HCT116 (cell line): Measurements from ENCODE around the gene TMEM74B. TPM values are rescaled to one million over a fixed set of nuclear protein-coding genes. Genes with fewer than 3 reads are reported as not detected.

Experiments used
- ATAC-seq: fragments of 200-7000 bp; cut with Tn5 transposase; 2 replicates; pipeline ENCODE4 v1.9.1; 2020; ENCODE audit warnings: mild to moderate bottlenecking, moderate library complexity
- BruUV-seq: library from RNA; stranded (reverse); fragments of 400-500 nt; replicated peaks from 2 replicates; lab custom pipeline; 2021; lab: Mats Ljungman, UMichigan
- CTCF ChIA-PET: fragments of 300-600 bp; sonication (Branson Sonifier 250); formaldehyde crosslinking; loops from one replicate; lab custom pipeline; 2021; ENCODE audit warnings: antibody characterized with exemption; lab: Charles Lee
- POLR2A ChIA-PET: fragments of 300-600, 350-600 bp; sonication (Branson Sonifier 250); formaldehyde crosslinking; loops from one replicate; lab custom pipeline; 2021; ENCODE audit warnings: antibody characterized with exemption; lab: Charles Lee
- RAD21 ChIA-PET, 2 experiments: fragments of 300-600 bp; sonication (Branson Sonifier 250); formaldehyde crosslinking; loops; one replicate each; lab custom pipeline; 2023; ENCODE audit warnings: low total read pairs in 2 of 2; ENCODE audit not compliant: uncharacterized antibody in 2 of 2, unreplicated experiment in 2 of 2, low non-redundant PET in 1 of 2; lab: Charles Lee
- DNase-seq: peaks from one replicate; pipeline ENCODE4 v3.0.0-alpha.2; 2010; ENCODE audit warnings: low read depth, low spot score
- H2AFZ ChIP-seq: fragments of 200-600 bp; shearing (Covaris generic), sonication (generic); 2 replicates; pipeline ENCODE4 v1.6.1; 2017; ENCODE audit warnings: low read depth, mixed run types, mixed read lengths, antibody characterized with exemption, low read length; ENCODE audit not compliant: poor library complexity, severe bottlenecking
- H3K27ac ChIP-seq: 2 replicates; pipeline ENCODE4 v1.5.1; 2012; ENCODE audit warnings: low read depth, low read length
- H3K27me3 ChIP-seq: fragments of 200-600 bp; sonication (generic); 2 replicates; pipeline ENCODE4 v1.6.1; 2016; ENCODE audit warnings: mixed run types, low read length, mixed read lengths; ENCODE audit not compliant: insufficient read depth
- H3K36me3 ChIP-seq, 2 experiments: fragments of 200-500 bp in 1 of 2; fragments of 200-600 bp in 1 of 2; sonication (Bioruptor generic) in 1 of 2; sonication (generic) in 1 of 2; 2 replicates each; pipeline versions ENCODE4 v1.5.1 to v1.6.1; 2014 to 2016; ENCODE audit warnings: low read length in 2 of 2, inconsistent platforms in 1 of 2, mixed read lengths in 1 of 2, mixed run types in 1 of 2; ENCODE audit not compliant: insufficient read depth in 2 of 2, control insufficient read depth in 1 of 2
- H3K4me1 ChIP-seq, 2 experiments: fragments of 200-600 bp in 1 of 2; sonication (generic) in 1 of 2; 2 replicates each; pipeline versions ENCODE4 v1.5.1 to v1.6.1; 2012 to 2017; ENCODE audit warnings: low read length in 2 of 2, inconsistent platforms in 1 of 2, mild to moderate bottlenecking in 1 of 2, mixed read lengths in 1 of 2, mixed run types in 1 of 2, moderate library complexity in 1 of 2; ENCODE audit not compliant: insufficient read depth in 2 of 2, control insufficient read depth in 1 of 2
- H3K4me2 ChIP-seq: fragments of 200-600 bp; sonication (generic); 2 replicates; pipeline ENCODE4 v1.6.1; 2017; ENCODE audit warnings: mixed run types, low read length, mixed read lengths
- H3K4me3 ChIP-seq, 2 experiments: fragments of 200-600 bp in 1 of 2; sonication (generic) in 1 of 2; replicated peaks in 1 of 2; 2 replicates each; pipeline ENCODE4 v1.5.1; 2011 to 2016; ENCODE audit warnings: low read length in 2 of 2, control low read depth in 1 of 2, low read depth in 1 of 2, mild to moderate bottlenecking in 1 of 2, mixed read lengths in 1 of 2, mixed run types in 1 of 2
- H3K79me2 ChIP-seq: fragments of 200-600 bp; sonication (generic); 2 replicates; pipeline ENCODE4 v1.6.1; 2017; ENCODE audit warnings: mild to moderate bottlenecking, mixed run types, low read length, moderate library complexity, mixed read lengths; ENCODE audit not compliant: insufficient read depth
- H3K9ac ChIP-seq: fragments of 200-600 bp; sonication (generic); 2 replicates; pipeline ENCODE4 v1.6.1; 2016; ENCODE audit warnings: low read length, mixed read lengths
- H3K9me2 ChIP-seq: fragments of 200-600 bp; sonication (generic), shearing (Covaris generic); 2 replicates; pipeline ENCODE4 v1.6.1; 2017; ENCODE audit warnings: mixed run types, mild to moderate bottlenecking, moderate library complexity; ENCODE audit not compliant: insufficient read depth
- H3K9me3 ChIP-seq, 2 experiments: fragments of 200-500 bp in 1 of 2; fragments of 200-600 bp in 1 of 2; sonication (Bioruptor generic) in 1 of 2; sonication (generic) in 1 of 2; 2 replicates each; pipeline ENCODE4 v1.6.1; 2014 to 2017; ENCODE audit warnings: low read length in 2 of 2, mixed read lengths in 2 of 2, inconsistent platforms in 1 of 2, low read depth in 1 of 2, mild to moderate bottlenecking in 1 of 2, mixed run types in 1 of 2, moderate library complexity in 1 of 2; ENCODE audit not compliant: control insufficient read depth in 1 of 2, insufficient read depth in 1 of 2
- H4K20me1 ChIP-seq: fragments of 200-600 bp; sonication (generic), shearing (Covaris generic); 2 replicates; pipeline ENCODE4 v1.6.1; 2017; ENCODE audit warnings: mixed run types, mild to moderate bottlenecking, moderate library complexity; ENCODE audit not compliant: insufficient read depth
- ATF3 ChIP-seq: IDR thresholded peaks from 2 replicates; pipeline ENCODE4 v1.6.1; 2012
- CBX3 ChIP-seq: IDR thresholded peaks from 2 replicates; pipeline ENCODE4 v1.6.1; 2012; ENCODE audit warnings: low read depth
- EGR1 ChIP-seq: IDR thresholded peaks from 2 replicates; pipeline ENCODE4 v1.6.1; 2012; ENCODE audit warnings: low read depth
- EZH2 ChIP-seq: fragments of 200-600 bp; sonication (generic); IDR thresholded peaks from 2 replicates; pipeline ENCODE4 v1.6.1; 2017; ENCODE audit warnings: antibody characterized with exemption, mixed run types
- EZH2phosphoT487 ChIP-seq: fragments of 200-600 bp; IDR thresholded peaks from 2 replicates; pipeline ENCODE4 v1.6.1; 2018; ENCODE audit warnings: antibody characterized with exemption, borderline replicate concordance
- FOSL1 ChIP-seq: IDR thresholded peaks from 2 replicates; pipeline ENCODE4 v1.6.1; 2012; ENCODE audit warnings: low read depth
- JUND ChIP-seq: IDR thresholded peaks from 2 replicates; pipeline ENCODE4 v1.6.1; 2012
- MAX ChIP-seq: IDR thresholded peaks from 2 replicates; pipeline ENCODE4 v1.6.1; 2012
- POLR2A ChIP-seq: IDR thresholded peaks from 2 replicates; pipeline ENCODE4 v1.7.0; 2011; ENCODE audit warnings: borderline replicate concordance; ENCODE audit not compliant: insufficient read depth, insufficient read length; ENCODE audit errors: extremely low read depth
- POLR2AphosphoS5 ChIP-seq: IDR thresholded peaks from 2 replicates; pipeline ENCODE4 v1.6.1; 2011; ENCODE audit warnings: mild to moderate bottlenecking, low read depth, low read length, moderate library complexity
- RAD21 ChIP-seq: IDR thresholded peaks from 2 replicates; pipeline ENCODE4 v1.6.1; 2012; ENCODE audit warnings: low read depth, mild to moderate bottlenecking
- SP1 ChIP-seq: IDR thresholded peaks from 2 replicates; pipeline ENCODE4 v1.6.1; 2012; ENCODE audit warnings: low read depth
- SRF ChIP-seq: IDR thresholded peaks from 2 replicates; pipeline ENCODE4 v1.6.1; 2012; ENCODE audit warnings: low read depth
- TCF7L2 ChIP-seq: IDR thresholded peaks from 2 replicates; pipeline ENCODE4 v1.7.0; 2011; ENCODE audit warnings: borderline replicate concordance, inconsistent platforms; ENCODE audit not compliant: insufficient read depth, insufficient read length; ENCODE audit errors: extremely low read depth
- YY1 ChIP-seq: IDR thresholded peaks from 2 replicates; pipeline ENCODE4 v1.6.1; 2011; ENCODE audit warnings: low read length, low read depth, moderate library complexity, mild to moderate bottlenecking; ENCODE audit not compliant: insufficient replicate concordance; ENCODE audit errors: extremely low read depth
- ZBTB33 ChIP-seq: IDR thresholded peaks from 2 replicates; pipeline ENCODE4 v1.6.1; 2011; ENCODE audit warnings: mild to moderate bottlenecking, low read length, moderate library complexity; ENCODE audit not compliant: insufficient replicate concordance; ENCODE audit errors: extremely low read depth
- intact Hi-C: fragments of 100-400 bp; cut with micrococcal nuclease; formaldehyde crosslinking; loops from 2 replicates; pipeline ENCODE4 v1.10.0; 2022
- total RNA-seq: library from RNA; stranded (reverse); gene quantifications from one replicate; pipeline ENCODE4 v1.2.1, GENCODE V29; 2021; ENCODE audit not compliant: unreplicated experiment
- TF ChIP-seq, protein P1 (sequence below), 3 experiments: fragments of 200-600 bp in 1 of 3; sonication (generic) in 1 of 3; IDR thresholded peaks in 2 of 3; conservative IDR thresholded peaks in 1 of 3; 2 replicates each; pipeline ENCODE4 v1.5.1; 2012 to 2017; ENCODE audit warnings: low read depth in 2 of 3, low read length in 2 of 3, antibody characterized with exemption in 1 of 3, borderline replicate concordance in 1 of 3, control low read depth in 1 of 3, mild to moderate bottlenecking in 1 of 3, mixed read lengths in 1 of 3, mixed run types in 1 of 3, moderate library complexity in 1 of 3; ENCODE audit not compliant: insufficient read depth in 1 of 3

The TMEM74B gene
- total RNA-seq, 1 experiment from 2014 or later, result 25.7 TPM

- POLR2A ChIA-PET, result no interaction called here
- no peaks in the 10 kb centered on the region for H4K20me1 ChIP-seq
- intact Hi-C loops, result loop anchor here (10.0 kb wide), 1 partner anchor 375 kb away; no protein-coding TSS in a partner anchor
- no peak overlapping the region for H3K9ac ChIP-seq
- RAD21 ChIA-PET, result no interaction called here
- no peaks in the 10 kb centered on the region for H3K9me2 ChIP-seq
- H3K4me2 ChIP-seq, result no peak overlapping the region
- peaks cover 10 to 24% of the 10 kb centered on the region in 2 experiments; a peak in 3 of 4 replicates for H3K4me1 ChIP-seq
- H3K36me3 ChIP-seq, result no peaks in the 10 kb centered on the region
- no peaks in the 10 kb centered on the region for H3K9me3 ChIP-seq
- H3K27me3 ChIP-seq, result peaks cover 7% of the 10 kb centered on the region; the same call in 1 of the 2 replicates
- no peak overlapping the region for H3K27ac ChIP-seq
- TF ChIP-seq, protein P1, sequence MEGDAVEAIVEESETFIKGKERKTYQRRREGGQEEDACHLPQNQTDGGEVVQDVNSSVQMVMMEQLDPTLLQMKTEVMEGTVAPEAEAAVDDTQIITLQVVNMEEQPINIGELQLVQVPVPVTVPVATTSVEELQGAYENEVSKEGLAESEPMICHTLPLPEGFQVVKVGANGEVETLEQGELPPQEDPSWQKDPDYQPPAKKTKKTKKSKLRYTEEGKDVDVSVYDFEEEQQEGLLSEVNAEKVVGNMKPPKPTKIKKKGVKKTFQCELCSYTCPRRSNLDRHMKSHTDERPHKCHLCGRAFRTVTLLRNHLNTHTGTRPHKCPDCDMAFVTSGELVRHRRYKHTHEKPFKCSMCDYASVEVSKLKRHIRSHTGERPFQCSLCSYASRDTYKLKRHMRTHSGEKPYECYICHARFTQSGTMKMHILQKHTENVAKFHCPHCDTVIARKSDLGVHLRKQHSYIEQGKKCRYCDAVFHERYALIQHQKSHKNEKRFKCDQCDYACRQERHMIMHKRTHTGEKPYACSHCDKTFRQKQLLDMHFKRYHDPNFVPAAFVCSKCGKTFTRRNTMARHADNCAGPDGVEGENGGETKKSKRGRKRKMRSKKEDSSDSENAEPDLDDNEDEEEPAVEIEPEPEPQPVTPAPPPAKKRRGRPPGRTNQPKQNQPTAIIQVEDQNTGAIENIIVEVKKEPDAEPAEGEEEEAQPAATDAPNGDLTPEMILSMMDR (IDR thresholded peaks at IDR 0.05 in 2 of 3, conservative IDR thresholded peaks at IDR 0.05 in 1 of 3; ENCODE audit: borderline replicate concordance in 1 of 3, insufficient read depth in 1 of 3, low read depth in 2 of 3, low read length in 2 of 3), result no peak
- no peak for TF ChIP-seq EGR1
- TF ChIP-seq POLR2A, result no peak
- TF ChIP-seq YY1, result no peak
- no peak for TF ChIP-seq SP1
- TF ChIP-seq EZH2phosphoT487, result no peak
- no peak for TF ChIP-seq RAD21
- no peak for TF ChIP-seq TCF7L2
- no peak for TF ChIP-seq MAX
- no peak for TF ChIP-seq POLR2AphosphoS5
- no peak for TF ChIP-seq CBX3
- no peak for TF ChIP-seq EZH2
- no peak for TF ChIP-seq FOSL1
- no peak for TF ChIP-seq SRF
- no peak for TF ChIP-seq ATF3
- no peak for TF ChIP-seq ZBTB33
- no peak for TF ChIP-seq JUND
- no TSS peak for BruUV-seq
- no peak overlapping the region for H2AFZ ChIP-seq
- no peak for ATAC-seq
- H3K79me2 ChIP-seq, result no peaks in the 10 kb centered on the region
- DNase-seq, result no peak
- CTCF ChIA-PET, result no interaction called here
- no peak overlapping the region for H3K4me3 ChIP-seq
Measured at GRCh38 chr20:1189827-1190226, 5.0 kb upstream of the TMEM74B start.
